HG03520 (cell line): ENCODE data around the gene ELOVL5.
"Not testable (repeated sequence)": the region's sequence is repeated elsewhere in the genome, so short reads cannot be mapped to it uniquely, and the experiment has no call there.

ENCODE experiments used
- ATAC-seq: cut with Tn5 transposase; IDR thresholded peaks from one replicate; pipeline ENCODE4 v1.9.1; 2021; ENCODE audit warnings: mild to moderate bottlenecking, moderate library complexity; ENCODE audit not compliant: unreplicated experiment

The ELOVL5 gene

DNA sequence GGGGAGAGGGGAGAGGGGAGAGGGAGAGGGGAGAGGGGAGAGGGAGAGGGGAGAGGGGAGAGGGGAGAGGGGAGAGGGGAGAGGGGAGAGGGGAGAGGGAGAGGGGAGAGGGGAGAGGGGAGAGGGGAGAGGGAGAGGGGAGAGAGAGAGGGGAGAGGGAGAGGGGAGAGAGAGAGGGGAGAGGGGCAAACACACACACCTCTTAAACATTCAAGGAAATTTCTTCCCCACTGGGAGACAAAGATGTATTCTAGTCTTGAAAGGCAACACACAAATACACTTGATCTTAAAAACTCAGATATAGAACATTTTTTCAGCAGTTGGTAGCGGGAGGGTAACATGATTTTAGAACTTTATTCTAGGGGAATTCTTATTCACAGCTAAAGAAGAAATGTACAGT lies 42.5 kb downstream of the ELOVL5 start:
- ATAC-seq: not testable (repeated sequence)

DNA sequence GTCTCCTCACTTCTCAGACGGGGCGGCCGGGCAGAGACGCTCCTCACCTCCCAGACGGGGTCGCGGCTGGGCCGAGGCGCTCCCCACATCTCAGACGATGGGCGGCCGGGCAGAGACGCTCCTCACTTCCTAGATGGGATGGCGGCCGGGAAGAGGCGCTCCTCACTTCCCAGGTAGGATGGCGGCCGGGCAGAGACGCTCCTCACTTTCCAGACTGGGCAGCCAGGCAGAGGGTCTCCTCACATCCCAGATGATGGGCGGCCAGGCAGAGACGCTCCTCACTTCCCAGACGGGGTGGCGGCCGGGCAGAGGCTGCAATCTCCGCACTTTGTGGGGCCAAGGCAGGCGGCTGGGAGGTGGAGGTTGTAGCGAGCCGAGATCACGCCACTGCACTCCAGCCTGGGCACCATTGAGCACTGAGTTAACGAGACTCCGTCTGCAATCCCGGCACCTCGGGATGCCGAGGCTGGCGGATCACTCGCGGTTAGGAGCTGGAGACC lies 43.2 kb downstream of the ELOVL5 start:
- not testable (repeated sequence) for ATAC-seq

DNA sequence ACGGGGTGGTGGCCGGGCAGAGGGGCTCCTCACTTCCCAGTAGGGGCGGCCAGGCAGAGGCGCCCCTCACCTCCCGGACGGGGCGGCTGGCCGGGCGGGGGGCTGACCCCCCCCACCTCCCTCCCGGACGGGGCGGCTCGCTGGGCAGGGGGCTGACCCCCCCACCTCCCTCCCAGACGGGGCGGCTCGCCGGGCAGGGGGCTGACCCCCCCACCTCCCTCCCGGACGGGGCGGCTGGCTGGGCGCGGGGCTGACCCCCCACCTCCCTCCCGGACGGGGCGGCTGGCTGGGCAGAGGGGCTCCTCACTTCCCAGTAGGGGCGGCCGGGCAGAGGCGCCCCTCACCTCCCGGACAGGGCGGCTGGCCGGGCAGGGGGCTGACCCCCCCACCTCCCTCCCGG lies 43.8 kb downstream of the ELOVL5 start:
- ATAC-seq: not testable (repeated sequence)

DNA sequence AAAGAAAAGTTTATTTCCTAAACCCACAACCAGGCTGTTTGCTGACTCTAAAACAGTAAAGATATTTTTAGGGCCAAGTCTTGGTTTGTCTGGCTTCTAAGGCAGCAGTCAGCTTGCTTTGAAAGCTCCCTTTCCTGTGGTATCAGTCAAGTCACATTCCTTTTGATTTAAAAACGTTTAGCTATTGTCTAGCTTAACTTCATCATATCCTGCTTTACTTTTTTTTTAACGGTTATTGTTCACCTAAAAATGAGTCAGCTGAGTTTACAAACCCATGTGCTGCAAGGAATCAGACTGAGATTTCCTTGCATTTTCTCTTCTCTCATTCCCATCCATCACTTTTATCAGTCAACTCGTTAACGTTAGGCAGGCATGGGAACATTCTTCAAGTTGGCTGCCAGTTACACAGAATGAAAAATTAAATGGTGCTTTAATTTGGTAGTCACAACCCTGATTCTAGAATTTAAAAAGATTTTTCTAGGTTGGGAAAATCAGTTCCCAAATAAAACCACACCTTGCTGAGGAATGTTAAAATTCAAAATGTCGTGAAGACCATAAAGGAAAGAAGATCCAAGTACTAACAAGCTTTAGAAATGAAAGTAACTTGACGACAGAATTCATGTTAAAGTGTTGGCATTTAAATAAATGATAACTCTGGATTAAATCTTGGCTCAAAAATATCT lies 45.9 kb downstream of the ELOVL5 start:
- ATAC-seq: no peak

DNA sequence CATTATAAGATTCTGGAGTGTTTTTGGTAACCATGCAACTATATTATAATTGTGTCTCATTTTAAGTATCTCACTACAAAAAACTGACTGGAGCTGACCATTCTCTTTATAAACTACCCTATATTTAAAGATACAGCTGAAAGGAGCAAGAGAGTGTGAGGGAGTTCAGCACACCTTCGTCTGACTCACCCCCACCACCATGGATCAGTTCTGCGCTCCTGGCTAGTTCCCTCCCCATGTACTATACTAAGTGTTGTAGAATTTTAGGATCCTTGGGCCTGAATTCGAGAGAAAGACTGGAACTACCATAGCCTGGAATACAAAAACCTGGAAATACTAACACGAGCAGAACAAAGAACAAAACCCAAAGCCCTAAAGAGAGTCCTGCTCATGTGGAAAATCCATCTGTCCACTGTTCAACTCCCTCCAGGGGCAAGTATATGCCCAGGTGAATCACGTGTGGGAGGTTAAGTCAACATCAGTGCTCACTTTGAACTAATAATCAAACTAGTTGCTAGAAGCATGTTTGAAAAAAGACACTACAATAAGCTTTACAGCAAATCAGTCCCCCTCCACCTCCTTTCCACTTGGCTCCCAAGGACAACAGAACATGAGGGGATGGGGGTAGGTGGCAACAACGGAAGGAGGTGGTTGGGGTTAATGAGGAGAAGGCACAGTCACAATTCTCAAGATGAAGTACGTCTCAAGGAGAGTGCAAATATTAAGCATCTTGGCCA lies 46.8 kb downstream of the ELOVL5 start:
- ATAC-seq: no peak

DNA sequence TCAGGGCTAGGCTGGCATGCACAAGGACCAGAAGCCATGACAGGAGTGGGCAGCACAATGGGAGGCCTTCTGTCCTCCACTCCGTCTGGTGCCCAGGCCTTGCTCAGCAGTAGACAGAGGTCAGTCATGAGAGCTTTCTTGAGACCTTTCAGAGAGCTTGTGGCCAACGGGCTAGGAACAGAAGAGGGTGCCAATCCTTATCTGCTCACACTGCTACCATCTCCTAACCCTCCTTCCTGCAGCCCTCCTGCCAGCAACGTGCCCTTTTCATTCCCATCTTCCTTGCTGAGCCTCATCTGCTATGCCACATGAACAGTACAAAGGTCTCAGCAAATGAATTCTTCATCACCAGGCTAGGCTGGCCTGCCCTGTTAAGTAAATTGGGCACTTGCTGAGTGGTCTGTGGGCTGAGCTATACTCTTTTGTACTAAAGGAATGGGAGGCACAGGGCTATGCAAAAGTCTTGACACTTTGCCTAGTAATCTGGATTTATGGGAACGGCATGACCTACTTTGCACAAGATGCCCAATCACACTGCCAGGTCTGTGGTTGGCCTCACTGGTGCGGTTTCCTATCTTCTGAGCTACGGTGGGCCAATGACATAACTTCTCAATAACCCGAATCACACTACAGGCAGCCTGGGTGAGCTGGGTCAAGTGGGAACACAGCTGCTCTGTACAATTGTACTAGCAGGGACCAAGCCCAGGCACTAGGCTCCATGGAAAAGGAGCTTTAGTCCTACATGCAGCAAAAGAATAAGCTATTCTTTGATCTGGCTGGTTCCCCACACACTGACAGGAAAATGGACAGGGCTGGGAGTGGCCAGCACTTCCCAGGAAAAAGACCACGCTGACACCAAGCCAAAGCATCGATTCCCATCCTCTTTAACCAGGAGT lies 47.8 kb downstream of the ELOVL5 start:
- no peak for ATAC-seq

DNA sequence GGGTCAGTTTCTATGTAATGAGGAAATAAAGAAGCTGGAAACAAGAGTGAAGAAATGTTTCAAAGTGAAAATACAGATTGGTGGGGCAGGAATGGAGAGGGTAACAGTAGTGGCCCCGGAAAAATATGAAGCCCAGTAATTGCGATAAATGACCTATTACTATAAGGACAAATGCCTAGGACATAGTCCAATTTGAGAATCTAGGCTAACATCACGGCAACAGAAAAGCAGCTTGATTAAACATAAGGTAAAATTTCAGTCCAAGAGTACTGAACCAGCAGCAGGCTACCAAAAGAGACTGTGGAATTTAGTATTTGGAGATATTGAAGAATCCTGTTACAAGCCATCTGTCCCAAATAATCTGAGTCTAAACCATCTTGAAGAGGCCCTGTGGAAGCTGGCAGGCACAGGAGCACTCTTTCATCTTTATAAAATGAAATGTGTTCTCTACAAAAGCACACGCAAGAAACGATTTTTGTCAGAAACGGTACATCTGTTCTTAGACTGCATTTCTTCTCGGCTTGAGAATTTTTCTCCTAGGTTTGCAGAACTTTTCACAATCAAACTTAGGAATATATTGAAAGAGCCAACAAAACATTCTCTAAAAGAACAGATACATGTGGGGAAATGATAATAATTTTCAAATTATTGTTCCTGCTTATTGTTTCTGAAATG lies 49.3 kb downstream of the ELOVL5 start:
- ATAC-seq: no peak

DNA sequence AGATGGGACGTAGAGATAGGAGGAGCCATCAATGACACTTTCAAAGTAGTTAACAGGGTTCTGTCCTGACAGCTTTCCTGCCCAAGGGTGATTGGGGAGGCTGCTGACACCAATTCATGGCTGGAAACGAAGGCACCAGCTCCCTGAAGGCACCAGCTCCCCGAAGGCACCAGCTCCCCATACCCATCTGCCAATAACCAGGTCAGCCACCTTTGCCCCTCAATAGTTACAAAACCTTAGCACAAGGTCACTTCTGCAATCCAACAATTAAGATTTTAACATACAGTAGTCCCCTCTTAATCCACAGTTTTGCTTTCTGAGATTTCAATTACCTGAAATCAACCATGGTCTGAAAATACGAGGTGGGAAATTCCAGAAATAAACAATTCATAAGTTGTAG lies 51.7 kb downstream of the ELOVL5 start:
- ATAC-seq: no peak

DNA sequence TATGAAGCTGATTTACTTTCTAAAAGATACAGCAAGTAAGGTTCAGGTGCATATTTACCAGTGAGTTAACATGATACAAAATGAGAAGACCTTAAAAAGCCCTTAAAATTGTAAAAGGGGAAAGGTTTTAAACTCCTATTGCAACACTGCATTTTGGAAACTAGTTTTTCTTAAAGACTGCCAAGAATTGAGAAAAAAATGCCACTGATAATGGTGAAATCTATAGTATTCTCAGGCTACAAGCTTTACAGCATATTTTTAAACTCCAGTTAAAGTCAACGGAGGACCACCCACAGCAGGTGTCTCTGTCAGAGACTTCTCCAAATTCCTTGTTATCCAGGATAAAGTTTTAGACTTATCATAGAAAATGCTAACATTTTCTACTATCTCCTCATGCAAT lies 53.6 kb downstream of the ELOVL5 start:
- no peak for ATAC-seq

DNA sequence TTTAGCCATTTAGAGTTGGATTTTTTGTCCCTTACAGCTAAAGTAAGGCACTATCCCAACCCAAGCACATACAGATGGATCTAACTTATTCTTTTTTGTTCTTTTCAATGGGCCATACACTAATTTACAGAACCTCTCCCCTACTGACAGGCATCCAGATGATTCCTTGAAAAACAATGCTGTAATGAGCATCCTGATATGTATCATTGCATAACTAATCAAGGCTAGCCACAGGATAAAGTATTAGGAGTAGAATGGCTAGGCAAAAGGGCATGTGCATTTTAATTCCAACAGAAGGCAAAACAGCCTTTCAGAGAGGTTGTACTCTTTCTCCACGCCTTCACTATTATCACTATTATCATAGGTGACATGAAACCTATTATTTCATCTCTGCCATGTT lies 54.1 kb downstream of the ELOVL5 start:
- no peak for ATAC-seq

DNA sequence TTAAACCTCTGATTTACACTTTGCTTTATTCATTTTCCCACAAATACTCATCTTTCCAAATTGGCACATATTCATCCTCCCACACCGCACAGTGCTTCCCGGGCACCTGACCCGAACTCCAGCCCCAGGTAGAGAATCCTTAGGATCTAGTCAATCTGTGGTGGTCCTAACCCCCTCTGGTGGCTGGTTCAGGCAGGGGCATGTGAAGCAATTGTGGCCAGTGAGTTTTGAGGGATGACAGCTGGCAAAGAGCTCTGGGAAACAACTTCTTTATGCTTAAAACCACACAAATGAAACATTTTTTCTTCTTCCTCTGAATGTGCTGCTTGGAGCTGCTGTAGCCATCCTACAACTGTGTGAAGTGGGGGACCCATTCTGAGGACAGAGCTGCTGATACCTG lies 54.7 kb downstream of the ELOVL5 start:
- no peak for ATAC-seq

DNA sequence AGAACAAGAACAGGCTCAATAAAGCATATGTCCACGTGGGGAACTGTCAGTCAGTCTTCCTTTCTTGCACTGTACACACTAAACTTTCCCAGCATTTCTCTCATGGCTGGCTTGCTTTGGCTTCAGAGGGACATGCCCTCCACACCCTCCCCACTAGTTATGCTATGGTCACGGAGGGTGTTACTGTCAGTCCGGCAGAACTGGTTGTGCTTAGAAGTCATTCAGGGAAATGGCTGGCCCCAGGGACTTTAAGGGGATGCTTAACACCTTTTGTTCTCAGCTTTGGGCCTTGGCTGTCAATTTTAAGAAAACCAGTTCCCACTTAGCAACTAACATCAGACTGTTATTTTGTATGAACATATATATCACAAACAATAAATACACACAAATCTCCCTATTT lies 55.1 kb downstream of the ELOVL5 start:
- no peak for ATAC-seq

DNA sequence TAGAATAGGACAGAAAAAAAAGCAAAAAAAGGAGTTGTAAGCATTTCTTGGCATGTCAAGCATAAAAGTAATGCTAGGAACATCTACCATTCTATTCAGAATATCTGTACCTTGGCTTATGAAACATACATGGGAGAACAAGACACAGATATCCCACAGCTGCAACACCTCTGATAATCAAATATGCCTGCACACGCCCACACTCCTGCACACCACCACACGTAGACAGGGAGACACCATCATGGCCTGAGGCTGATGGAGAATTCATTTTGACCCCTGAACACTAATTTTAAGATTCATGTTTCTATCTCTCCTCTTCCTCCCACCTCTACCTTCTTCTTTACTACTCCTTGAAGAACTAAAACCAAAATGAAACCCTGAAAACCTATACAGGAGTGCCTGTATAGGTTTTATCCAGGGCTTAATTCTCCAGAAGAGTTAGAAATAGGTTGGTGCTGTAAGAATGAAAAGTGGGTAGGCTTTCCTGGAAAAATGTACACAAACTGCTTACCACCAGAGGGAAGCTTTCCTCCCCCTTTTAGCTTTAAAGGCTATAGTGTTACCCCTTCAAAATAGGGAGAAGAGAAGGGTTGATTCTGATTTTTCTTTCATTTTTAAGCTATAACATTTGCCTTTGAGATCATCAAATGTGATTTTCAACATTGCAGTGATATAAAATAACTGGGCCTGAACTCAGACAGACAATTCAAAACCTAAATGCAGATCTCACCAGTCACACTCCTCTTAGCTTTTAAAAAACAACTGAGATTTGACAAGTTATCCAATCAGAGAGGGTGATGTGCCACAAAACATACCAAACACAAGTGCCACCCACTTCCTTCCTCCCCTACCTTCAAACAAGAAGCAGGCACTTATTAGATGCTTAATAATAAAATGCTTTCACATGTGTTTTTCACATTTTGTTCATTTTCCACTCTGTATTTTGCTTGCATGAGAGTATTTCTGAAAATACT lies 57.9 kb downstream of the ELOVL5 start:
- no peak for ATAC-seq

DNA sequence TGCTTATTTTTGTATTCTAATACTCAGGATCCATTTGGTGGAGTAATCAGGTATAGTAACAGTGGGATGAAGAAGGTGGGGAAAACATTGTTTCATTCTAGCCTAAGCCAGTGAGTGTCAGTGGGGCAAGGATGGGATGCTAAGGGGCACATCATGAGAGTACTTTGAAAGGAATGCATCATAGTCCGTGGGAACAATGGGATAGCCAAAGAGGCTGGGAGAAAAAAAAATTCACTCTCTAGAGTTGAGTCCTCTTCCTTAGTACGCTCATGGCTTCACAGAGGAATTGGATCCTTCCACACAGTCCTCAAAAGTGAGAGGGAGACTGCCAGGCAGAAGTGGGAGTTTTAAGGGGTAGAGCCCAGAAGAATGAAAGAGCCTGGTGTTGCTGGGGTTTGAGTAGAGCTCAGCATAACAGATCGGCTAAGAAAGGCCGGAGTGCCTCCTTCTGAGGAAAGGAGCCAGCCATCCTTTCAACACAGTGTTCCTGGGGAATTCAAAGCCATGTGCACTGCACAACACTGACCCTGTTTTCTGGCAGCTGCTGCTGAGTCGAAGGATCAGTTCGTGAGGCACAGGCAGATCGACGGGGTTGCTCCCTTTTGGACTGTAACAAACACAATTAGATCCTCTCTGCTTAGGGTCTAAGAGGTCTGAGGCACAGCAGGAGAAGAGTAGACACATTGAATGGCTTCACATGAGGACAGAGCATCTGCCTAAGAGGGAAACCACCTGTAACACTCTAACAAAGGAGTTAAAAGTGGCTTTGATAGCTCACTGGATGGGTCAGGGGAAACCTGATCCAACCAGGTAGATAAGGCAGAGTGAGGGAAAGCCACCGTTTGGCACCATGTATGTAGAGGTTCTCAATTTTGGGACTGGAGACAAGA lies 61.2 kb downstream of the ELOVL5 start:
- ATAC-seq: no peak

DNA sequence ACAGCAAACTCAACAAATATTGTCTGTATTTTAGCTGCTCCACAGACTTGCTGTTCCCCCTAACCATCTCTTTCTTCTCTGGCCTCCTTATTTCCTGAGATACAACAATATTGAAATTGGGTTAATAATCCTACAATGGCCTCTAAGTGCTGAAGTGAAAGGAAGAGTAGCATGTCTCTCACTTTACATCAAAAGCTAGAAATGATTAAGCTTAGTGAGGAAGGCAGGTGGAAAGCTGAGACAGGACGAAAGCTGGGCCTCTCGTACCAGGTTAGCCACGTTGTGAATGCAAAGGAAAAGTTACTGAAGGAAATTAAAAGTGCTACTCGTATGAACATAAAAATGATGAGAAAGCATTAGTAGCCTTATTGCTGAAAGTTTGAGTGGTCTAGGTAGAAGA lies 63.8 kb downstream of the ELOVL5 start:
- ATAC-seq: peak; percentile 53

DNA sequence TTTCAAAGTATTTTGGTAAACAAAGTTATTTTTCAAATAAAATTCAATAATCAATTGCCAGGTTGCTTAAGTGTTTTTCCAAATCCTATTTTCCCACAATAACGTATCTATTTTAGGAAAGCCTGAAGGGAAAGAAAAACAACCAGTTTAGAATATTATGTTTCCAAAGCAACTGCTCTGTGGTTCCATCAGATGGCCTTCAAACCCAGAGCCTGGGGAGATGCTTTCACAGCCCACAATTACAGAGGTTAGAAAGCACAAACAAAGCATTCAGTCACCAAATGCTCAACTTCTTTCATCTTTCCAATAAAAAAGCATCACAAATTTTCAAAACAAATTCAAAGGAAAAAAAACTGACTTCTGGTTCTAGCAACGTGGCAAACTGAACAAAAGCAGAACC lies 66.0 kb downstream of the ELOVL5 start:
- ATAC-seq: no peak

DNA sequence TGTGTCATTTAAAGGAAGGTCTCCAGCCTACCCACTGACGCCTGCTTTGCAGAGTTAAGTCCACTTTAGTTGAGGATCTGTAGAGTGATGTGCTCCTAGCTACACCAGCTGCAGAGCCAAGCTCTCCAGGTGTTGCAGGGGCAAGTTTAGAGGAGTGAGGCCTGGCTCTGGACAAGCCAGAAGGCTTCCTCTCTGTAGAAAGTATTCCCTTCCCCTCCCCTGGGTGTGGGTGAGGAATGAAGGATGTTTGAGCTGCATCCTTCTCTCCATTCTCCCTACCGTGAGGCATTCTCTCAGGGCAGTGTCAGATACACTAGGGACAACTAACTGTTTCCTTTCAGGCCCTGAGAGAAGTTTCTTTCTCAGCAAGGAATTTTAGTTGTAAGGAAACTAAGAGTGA lies 66.5 kb downstream of the ELOVL5 start:
- ATAC-seq: no peak

DNA sequence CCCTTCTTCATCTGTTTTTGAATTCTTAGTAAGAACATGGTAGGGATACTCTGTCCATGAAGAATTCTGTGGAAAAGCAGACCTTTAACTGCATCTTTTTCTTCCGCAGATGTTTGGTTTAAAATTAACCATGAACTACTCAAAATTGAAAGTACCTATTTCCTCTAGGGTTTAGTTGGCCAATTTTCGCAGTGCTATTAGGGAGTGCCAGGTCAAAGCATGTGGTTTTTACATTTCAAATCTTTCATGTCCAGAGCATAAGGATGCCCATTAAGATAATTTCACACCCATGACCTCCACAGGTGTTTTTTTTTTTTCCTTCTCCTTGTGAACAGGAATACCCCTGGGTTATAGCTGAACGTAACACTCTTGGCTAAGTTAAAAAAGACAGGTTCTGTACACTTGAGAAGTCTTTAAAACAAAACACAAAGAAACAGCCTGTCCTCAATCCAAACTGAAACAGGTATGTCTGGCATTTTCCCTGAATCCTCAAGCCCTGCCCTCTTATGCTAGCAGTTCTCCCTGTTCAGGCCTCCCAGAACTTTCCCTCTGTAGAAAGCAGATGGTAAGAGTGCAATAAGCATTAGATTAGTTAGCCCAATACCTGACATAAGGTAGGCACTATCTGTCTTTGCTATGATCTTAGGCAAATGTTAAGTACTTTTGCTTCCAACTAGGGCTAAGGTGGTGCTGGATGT lies 67.1 kb downstream of the ELOVL5 start:
- no peak for ATAC-seq
